ENCODE results near the gene SPP2. TPM values are rescaled to one million over a fixed set of nuclear protein-coding genes. Genes with fewer than 3 reads are reported as not detected.

The SPP2 gene
- total and polyA plus RNA-seq, 2 of the 8 experiments (the other 6 are each of a cell fraction or from before 2014, with no cell fraction given) = not detected

DNA sequence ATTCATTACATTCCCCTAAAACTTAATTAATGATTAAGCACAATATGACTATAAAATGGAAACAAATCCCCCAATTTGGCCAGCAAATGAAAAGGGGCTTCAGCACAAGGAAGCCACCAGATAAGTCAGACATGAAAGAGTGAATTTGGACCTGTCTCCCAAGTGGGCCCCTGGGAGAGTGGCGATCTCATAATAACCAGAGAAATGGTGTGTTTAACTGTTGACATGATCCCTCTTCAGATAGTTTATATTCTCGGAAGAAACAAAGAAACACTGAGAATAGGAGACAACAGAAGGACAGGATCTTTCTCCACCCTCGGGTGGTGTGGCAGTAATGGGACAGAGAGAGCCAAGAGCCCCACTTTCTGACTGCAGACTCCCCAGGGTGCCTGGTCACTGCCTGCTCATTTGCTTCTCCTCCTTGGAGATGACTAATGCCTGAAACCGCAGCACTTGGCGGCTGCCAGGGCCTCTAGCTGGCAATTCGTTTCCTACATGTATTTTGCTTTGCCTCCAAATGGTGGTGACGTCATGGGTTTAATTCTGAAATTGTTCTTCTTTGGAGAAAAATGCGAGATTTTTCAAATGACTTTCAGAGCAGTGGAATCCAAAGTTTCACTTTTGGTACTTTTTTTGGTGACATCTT is 46.4 kb upstream of the SPP2 start (continued):
- TF ChIP-seq, protein P1, sequence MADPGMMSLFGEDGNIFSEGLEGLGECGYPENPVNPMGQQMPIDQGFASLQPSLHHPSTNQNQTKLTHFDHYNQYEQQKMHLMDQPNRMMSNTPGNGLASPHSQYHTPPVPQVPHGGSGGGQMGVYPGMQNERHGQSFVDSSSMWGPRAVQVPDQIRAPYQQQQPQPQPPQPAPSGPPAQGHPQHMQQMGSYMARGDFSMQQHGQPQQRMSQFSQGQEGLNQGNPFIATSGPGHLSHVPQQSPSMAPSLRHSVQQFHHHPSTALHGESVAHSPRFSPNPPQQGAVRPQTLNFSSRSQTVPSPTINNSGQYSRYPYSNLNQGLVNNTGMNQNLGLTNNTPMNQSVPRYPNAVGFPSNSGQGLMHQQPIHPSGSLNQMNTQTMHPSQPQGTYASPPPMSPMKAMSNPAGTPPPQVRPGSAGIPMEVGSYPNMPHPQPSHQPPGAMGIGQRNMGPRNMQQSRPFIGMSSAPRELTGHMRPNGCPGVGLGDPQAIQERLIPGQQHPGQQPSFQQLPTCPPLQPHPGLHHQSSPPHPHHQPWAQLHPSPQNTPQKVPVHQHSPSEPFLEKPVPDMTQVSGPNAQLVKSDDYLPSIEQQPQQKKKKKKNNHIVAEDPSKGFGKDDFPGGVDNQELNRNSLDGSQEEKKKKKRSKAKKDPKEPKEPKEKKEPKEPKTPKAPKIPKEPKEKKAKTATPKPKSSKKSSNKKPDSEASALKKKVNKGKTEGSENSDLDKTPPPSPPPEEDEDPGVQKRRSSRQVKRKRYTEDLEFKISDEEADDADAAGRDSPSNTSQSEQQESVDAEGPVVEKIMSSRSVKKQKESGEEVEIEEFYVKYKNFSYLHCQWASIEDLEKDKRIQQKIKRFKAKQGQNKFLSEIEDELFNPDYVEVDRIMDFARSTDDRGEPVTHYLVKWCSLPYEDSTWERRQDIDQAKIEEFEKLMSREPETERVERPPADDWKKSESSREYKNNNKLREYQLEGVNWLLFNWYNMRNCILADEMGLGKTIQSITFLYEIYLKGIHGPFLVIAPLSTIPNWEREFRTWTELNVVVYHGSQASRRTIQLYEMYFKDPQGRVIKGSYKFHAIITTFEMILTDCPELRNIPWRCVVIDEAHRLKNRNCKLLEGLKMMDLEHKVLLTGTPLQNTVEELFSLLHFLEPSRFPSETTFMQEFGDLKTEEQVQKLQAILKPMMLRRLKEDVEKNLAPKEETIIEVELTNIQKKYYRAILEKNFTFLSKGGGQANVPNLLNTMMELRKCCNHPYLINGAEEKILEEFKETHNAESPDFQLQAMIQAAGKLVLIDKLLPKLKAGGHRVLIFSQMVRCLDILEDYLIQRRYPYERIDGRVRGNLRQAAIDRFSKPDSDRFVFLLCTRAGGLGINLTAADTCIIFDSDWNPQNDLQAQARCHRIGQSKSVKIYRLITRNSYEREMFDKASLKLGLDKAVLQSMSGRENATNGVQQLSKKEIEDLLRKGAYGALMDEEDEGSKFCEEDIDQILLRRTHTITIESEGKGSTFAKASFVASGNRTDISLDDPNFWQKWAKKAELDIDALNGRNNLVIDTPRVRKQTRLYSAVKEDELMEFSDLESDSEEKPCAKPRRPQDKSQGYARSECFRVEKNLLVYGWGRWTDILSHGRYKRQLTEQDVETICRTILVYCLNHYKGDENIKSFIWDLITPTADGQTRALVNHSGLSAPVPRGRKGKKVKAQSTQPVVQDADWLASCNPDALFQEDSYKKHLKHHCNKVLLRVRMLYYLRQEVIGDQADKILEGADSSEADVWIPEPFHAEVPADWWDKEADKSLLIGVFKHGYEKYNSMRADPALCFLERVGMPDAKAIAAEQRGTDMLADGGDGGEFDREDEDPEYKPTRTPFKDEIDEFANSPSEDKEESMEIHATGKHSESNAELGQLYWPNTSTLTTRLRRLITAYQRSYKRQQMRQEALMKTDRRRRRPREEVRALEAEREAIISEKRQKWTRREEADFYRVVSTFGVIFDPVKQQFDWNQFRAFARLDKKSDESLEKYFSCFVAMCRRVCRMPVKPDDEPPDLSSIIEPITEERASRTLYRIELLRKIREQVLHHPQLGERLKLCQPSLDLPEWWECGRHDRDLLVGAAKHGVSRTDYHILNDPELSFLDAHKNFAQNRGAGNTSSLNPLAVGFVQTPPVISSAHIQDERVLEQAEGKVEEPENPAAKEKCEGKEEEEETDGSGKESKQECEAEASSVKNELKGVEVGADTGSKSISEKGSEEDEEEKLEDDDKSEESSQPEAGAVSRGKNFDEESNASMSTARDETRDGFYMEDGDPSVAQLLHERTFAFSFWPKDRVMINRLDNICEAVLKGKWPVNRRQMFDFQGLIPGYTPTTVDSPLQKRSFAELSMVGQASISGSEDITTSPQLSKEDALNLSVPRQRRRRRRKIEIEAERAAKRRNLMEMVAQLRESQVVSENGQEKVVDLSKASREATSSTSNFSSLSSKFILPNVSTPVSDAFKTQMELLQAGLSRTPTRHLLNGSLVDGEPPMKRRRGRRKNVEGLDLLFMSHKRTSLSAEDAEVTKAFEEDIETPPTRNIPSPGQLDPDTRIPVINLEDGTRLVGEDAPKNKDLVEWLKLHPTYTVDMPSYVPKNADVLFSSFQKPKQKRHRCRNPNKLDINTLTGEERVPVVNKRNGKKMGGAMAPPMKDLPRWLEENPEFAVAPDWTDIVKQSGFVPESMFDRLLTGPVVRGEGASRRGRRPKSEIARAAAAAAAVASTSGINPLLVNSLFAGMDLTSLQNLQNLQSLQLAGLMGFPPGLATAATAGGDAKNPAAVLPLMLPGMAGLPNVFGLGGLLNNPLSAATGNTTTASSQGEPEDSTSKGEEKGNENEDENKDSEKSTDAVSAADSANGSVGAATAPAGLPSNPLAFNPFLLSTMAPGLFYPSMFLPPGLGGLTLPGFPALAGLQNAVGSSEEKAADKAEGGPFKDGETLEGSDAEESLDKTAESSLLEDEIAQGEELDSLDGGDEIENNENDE (IDR thresholded peaks at IDR 0.05; ENCODE audit: insufficient replicate concordance, low read length) = no peak
- TF ChIP-seq SP1 (IDR thresholded peaks at IDR 0.05; ENCODE audit: low read depth, low read length) (no peak), BRCA1 (IDR thresholded peaks at IDR 0.05; ENCODE audit: low read depth, low read length) (no peak), TCF12 (IDR thresholded peaks at IDR 0.05; ENCODE audit: low read depth, low read length) (no peak), TEAD4 (IDR thresholded peaks at IDR 0.05; ENCODE audit: low read depth, low read length) (no peak), NANOG (IDR thresholded peaks at IDR 0.05; ENCODE audit: insufficient read depth, low read depth, low read length, poor library complexity, severe bottlenecking) (no peak), POU5F1 (IDR thresholded peaks at IDR 0.05; ENCODE audit: low read depth, low read length) (no peak)
- TF ChIP-seq, protein P2, sequence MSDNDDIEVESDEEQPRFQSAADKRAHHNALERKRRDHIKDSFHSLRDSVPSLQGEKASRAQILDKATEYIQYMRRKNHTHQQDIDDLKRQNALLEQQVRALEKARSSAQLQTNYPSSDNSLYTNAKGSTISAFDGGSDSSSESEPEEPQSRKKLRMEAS (IDR thresholded peaks at IDR 0.05) = no peak

All from H1 (cell line).